ENCODE results near the gene ALAS1. TPM values are rescaled to one million over a fixed set of nuclear protein-coding genes. Genes with fewer than 3 reads are reported as not detected.

ALAS1 gene
- total RNA-seq, 2 donors from 2014 or later: 133 to 147 TPM

DNA sequence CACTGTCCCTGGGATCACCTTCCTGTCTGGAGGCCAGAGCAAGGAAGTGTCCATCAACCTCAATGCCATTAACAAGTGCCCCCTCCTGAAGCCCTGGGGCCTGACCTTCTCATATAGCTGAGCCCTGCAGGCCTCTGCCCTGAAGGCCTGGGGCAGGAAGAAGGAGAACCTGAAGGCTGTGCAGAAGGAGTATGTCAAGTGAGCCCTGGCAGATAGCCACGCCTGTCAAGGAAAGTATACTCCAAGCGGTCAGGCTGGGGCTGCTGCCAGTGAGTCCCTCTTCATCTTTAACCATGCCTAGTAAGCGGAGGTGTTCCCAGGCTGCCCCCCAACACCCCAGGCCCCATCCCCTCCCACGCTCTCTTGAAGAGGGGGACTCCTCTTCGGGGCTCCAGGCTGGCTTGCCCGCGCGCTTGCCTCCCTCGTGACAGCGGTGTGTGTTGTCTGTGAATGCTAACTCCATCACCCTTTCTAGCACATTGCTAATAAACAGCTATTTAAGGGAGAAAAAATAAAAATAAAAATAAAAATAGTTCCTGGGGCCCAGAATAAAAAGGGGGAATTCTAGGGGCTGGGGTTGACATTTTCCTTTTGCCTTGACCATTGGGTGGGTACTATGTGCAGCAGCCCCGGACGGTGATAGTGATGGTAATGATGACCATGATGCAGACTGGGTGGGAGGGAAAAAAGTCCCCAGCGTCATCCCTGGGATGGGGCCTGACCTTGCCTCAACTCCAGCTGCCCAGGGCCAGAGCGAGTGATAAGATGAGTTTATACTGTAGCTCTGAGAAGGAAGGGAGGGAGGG is 3.3 kb upstream of the ALAS1 start:
- intact Hi-C loops (cut with DNase I): loop anchor here in 1 of 2 donors (2.0 kb wide), 1 partner anchor 40 kb away; the partner anchor contains the start of gene POC1A
- ATAC-seq (peak in 1 of 2 donors; percentile 1), DNase-seq (peak; percentile 60)

DNA sequence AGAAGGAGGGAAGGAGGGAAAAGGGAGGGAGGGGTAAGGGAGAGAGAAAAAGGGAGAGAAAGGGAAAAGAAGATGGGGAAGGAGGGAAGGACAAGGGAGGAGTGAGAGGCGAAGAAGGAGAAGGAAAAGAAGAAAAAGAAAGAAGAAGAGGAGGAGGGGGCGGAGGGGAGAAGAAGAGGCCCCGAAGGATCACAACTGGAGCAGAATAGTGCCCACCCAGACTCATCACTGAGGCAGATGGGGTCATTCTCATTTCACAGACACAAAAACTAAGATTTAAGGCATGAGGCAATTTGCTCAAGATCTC is 2.7 kb upstream of the ALAS1 start:
- DNase-seq: no peak
- intact Hi-C loops (cut with DNase I): loop anchor here in 1 of 2 donors (2.0 kb wide), 1 partner anchor 40 kb away; the partner anchor contains the start of gene POC1A
- ATAC-seq: no peak

DNA sequence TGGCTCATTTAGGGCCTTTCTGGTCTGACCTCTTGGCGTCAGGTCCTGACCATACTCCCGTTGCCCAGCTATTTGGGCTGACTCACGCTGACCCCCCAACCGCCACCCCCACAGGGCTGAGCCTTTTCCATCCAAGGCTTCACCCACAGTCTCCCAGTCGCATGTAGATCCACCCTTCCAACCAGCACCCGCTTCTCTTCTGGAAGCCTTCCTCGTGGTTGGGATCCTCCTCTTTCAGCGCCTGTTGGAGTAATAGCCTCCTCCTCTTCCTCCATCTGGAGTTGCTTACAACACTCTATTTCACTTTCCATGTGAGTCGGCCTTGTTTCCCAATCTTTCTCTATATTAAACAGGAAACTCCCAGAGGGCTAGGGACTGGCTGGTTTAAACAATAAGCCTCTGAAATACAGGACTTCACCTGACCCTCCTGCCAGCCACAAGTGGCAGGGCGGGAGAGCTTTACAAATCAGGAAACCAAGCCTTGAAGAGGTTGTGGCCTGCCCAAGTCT is 2.1 kb upstream of the ALAS1 start:
- DNase-seq (peak; percentile 60), ATAC-seq (peak; percentile 24 to 25)
- intact Hi-C loops (cut with DNase I): loop anchor here in 1 of 2 donors (2.0 kb wide), 1 partner anchor 41 kb away; the partner anchor contains the start of gene POC1A

DNA sequence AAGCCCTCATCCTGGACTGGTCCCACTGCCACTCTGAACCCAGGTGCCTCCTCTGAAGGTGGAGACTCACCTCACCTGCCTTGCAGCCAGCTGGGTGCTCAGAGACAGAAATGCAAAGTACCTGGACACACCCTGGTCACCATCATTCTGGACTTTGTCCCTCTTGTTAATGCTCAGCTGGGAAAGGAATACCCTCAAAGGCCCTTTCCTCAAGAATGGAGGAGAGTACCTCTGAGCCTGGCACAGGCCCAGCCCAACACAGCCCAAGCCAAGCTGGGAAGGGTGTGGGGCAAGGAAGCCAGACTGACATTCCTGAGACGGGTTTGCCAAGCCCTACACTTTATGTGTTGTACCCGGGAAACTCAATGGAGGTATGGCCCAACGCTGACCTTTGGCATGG is 983 bp upstream of the ALAS1 start:
- DNase-seq (no peak), ATAC-seq (no peak)
- intact Hi-C loops (cut with DNase I): no loop called here

DNA sequence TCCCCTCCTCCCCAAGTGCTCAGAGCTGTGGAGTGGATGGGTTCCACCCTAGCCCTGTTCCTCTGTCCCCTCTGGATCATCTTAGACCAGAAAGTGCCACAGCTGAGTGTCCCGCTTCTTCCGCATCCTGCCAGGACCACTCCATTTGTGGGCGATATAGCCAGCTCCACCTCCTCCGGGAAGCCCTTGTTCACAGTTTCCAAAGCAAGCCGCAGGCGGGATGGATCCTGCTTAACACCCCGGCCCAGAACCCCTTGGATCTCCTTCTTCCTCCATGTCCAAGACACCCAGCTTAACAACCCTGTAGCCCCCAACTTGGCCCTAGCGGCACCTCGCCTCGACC is 490 bp upstream of the ALAS1 start:
- ATAC-seq (peak in 1 of 2 donors; percentile 3), DNase-seq (no peak)
- intact Hi-C loops (cut with DNase I): no loop called here

DNA sequence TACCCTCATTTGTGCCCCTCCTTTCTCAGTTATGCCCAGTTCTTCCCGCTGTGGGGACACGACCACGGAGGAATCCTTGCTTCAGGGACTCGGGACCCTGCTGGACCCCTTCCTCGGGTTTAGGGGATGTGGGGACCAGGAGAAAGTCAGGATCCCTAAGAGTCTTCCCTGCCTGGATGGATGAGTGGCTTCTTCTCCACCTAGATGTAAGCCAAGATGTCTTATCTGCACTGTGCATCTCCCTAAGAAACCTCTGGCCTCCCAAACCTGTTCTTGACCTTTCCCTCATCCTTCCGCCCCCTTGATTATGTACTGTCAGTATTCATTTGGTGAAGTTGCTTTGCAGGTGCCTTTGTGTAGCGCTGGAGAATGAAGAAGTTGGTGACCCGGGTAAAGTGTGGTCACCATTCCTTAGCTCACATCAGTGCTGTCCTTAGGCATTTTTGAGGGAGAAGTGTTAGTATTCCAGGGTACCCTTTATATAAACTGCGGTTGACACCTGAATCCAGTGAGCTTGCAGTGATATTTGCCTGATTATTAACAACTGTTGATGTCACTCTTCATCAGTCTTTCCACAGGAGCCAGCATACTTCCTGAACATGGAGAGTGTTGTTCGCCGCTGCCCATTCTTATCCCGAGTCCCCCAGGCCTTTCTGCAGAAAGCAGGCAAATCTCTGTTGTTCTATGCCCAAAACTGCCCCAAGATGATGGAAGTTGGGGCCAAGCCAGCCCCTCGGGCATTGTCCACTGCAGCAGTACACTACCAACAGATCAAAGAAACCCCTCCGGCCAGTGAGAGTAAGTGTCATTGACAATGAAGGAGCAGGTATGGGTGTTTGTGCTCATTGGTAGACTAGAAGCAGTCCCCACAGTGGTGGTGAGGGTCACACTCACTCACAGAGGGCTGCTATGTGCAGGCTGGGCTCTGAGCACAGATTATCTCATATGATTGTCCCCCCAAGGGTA is 966 bp downstream of the ALAS1 start:
- DNase-seq (no peak), ATAC-seq (no peak)
- intact Hi-C loops (cut with DNase I): no loop called here

DNA sequence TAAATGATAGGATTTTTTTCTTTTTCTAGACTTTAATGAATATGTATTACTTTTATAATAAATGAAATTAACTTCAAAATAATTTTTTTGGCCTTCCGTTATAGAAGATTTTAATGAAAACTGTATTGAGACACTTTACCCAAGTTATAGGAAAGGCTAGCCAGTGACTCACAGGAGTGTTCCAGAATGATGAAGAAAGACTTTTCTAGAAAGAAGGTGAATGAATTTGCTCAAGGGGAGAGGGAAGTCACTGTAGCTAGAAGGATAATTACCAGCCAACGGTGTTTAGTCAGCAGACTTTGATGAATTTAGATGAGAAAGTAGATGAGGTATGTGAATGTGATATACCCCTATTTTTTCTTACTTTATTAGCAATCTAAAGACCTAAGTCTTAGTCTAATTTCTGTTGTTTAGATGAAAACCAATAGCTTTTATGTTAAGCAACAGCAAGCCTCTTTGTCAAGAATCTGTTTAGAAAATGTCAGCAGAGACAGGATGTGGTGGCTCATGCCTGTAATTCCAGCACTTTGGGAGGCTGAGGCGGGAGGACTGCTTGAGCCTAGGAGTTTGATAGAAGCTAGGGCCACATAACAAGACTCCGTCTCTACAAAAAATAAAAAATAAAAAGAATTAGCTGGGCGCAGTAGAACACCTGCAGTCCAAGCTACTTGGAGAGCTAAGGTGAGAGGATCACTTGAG is 3.2 kb downstream of the ALAS1 start:
- intact Hi-C loops (cut with DNase I): no loop called here
- DNase-seq: no peak
- no peak for ATAC-seq

DNA sequence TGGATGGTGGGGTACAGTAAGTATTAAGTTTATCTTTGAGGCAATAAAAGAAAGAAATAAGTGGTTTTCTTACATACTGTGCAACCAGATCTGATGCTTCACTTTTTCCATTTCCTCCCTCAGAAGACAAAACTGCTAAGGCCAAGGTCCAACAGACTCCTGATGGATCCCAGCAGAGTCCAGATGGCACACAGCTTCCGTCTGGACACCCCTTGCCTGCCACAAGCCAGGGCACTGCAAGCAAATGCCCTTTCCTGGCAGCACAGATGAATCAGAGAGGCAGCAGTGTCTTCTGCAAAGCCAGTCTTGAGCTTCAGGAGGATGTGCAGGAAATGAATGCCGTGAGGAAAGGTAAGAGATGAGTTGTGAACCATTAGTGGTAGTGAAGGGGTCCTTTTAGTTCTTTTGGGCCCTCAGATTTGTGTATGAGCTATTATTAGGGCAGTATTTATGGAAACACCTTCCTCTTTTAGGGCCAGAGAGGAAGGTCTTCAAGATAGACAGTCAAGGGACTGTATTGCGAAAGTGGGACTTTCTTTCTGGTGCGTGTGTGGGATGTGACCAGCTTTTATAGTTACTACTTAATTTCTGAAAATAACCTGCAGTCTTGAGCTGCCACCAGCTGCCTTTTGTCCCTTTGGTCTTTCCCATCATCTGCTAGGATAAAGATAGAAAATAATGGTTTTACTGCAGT is 4.6 kb downstream of the ALAS1 start:
- intact Hi-C loops (cut with DNase I): no loop called here
- ATAC-seq (no peak), DNase-seq (no peak)

DNA sequence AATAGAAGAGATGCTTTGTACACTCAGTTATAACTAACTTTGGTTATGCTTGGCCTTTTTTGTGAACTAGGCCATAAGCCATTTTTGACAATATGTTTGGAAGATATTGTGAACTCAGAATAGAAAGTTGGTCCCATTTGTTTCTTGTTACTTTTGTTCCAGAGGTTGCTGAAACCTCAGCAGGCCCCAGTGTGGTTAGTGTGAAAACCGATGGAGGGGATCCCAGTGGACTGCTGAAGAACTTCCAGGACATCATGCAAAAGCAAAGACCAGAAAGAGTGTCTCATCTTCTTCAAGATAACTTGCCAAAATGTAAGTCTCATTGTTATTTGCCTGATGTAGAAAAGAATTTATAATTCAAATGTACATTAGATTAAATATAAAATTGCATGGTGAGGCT is 5.7 kb downstream of the ALAS1 start:
- intact Hi-C loops (cut with DNase I): no loop called here
- DNase-seq (no peak), ATAC-seq (no peak)

DNA sequence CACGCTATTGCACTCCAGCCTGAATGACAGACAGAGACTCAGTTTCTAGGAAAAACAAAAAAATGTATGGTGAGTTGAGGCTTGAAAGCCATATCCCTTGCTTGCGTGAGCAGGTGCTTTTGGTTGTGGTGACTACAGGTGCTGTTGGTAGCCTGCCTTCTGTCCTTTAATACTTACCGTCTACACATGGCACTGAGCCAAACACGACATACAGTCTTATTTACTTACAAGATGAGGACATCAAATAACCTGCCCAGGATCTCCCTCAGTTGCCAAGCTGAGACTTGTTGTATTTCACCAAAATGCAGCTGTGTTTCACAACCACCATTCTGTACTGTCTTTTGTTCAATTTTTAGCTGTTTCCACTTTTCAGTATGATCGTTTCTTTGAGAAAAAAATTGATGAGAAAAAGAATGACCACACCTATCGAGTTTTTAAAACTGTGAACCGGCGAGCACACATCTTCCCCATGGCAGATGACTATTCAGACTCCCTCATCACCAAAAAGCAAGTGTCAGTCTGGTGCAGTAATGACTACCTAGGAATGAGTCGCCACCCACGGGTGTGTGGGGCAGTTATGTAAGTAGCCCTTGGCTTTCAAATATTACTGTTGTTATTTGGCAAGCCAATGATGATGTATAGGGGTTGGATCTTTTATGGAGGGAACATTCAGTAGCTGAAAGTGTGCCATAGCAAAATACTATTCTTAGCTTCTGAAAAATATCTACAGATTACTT is 6.5 kb downstream of the ALAS1 start:
- intact Hi-C loops (cut with DNase I): no loop called here
- DNase-seq: no peak
- ATAC-seq: no peak

DNA sequence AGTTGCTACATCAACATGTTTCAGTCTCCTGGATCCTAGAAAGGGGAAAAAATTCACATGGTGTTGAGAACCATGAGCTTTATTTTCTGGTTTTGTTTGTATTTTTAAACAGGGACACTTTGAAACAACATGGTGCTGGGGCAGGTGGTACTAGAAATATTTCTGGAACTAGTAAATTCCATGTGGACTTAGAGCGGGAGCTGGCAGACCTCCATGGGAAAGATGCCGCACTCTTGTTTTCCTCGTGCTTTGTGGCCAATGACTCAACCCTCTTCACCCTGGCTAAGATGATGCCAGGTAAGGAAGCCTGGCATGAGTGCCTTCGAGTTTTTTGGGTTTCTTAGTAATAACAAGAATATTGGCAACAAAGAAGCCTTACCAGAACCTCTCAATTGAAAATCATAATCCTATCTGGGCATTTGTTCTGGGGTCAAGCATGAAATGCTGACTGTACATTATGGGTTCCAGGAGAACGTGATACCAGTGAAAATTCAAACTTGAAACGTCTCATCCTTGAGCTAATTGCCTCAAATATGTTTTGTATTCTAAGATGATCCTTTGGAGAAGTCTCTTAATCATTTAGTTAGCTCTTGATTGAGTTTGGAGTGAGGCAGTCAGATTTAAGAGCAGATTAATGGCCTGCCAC is 7.9 kb downstream of the ALAS1 start:
- ATAC-seq (no peak), DNase-seq (no peak)
- intact Hi-C loops (cut with DNase I): no loop called here

DNA sequence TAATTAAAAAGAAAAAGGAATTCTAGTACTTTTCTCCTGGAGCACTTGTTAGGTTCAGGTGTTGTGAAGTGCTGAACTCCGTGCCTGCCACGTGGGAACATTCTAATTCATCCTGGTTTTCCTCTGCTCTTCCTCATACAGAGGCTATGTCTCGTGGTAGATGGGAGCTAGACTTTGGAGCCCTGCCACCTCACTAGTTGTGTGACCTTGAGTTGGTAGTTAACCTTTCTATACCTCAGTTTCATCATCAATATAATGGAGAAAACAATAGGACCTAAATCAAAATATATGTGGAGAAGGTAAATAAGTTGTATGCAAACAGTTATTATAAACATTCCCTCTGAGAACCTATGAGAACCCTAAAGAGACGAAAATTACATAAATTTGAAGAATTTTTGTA is 10.6 kb downstream of the ALAS1 start:
- intact Hi-C loops (cut with DNase I): no loop called here
- ATAC-seq (no peak), DNase-seq (no peak)

DNA sequence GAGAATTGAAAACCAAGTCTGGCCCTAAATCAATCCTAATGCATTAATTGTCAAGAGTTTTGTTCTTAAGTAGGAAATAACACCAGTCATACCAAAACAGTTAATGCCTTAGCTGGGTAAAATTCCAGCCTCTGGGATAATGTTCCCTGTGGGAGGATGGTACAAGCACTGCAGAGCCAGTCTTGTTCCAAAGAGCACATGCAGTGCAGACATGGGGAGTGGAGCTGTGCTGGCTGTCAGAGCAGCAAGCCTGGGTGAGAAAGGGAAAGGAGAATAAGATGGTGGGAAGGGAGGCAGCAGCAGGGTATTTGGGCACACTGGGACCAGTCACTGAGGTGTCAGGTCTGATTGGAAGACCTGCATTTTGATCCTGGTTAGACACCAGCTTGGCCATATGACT is 12.1 kb downstream of the ALAS1 start:
- intact Hi-C loops (cut with DNase I): loop anchor here in 1 of 2 donors (10.0 kb wide), 1 partner anchor 205 kb away; no protein-coding TSS in a partner anchor
- DNase-seq: no peak
- no peak for ATAC-seq

DNA sequence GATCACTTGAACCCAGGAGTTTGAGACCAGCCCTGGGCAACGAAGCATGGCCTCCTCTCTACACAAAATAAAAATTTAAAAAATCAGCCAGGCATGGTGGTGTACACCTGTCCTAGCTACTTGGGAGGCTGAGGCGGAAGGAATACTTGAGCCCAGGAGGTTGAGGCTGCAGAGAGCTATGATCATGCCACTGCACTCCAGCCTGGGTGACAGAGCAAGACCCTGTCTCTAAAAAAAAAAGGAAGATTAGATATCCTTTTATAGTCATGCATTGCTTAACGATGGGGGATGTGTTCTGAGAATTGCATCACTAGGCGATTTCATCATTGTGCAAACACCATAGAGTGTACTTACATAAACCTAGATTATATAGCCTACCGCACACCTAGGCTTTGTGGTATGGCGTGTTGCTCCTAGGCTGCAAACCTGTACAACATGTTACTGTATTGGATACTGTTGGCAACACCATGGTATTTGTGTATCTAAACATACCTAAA is 12.6 kb downstream of the ALAS1 start:
- ATAC-seq (peak; percentile 39 to 50), DNase-seq (no peak)
- intact Hi-C loops (cut with DNase I): loop anchor here in 1 of 2 donors (10.0 kb wide), 1 partner anchor 206 kb away; no protein-coding TSS in a partner anchor

DNA sequence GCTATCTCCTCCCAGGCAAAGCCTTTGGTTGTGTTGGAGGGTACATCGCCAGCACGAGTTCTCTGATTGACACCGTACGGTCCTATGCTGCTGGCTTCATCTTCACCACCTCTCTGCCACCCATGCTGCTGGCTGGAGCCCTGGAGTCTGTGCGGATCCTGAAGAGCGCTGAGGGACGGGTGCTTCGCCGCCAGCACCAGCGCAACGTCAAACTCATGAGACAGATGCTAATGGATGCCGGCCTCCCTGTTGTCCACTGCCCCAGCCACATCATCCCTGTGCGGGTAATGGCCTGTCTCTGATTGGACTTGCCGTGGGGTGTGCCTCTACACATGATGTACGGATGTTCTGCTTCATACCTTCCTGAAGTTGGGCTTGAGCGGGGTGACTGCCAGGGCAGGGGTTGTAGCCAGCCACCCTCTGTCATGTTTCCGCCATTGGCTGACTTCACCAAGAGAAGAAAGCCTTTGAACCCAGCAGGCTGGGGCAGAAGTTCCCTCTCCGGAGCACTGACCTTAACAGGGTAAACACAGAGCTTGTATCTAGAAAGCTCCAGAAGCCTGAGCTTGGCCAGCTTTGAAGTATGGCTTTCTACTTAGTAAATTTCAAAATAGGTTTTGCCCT is 13.4 kb downstream of the ALAS1 start:
- DNase-seq: no peak
- ATAC-seq: no peak
- intact Hi-C loops (cut with DNase I): loop anchor here in 1 of 2 donors (10.0 kb wide), 1 partner anchor 207 kb away; no protein-coding TSS in a partner anchor

DNA sequence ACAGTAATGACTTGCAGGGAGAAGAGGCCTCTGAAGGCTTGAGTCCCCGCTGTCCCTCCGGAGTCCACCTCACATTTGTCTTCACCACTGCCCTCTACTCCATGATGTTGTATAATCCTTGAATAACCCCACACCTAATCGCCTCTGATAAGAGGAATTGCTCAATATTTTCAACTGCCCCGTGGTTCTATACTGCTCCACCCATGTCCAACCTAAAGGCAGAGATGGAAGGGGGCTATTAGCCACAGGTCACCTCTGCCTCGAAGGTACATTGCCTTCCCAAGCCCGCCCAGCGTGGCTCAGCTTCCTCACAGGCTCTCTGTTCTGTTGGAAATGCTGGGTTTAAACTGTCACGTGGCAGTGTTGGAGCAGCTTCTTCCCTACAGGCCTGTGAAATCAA is 15.0 kb downstream of the ALAS1 start:
- ATAC-seq (no peak), DNase-seq (no peak)
- intact Hi-C loops (cut with DNase I): loop anchor here in 1 of 2 donors (10.0 kb wide), 1 partner anchor 208 kb away; no protein-coding TSS in a partner anchor

DNA sequence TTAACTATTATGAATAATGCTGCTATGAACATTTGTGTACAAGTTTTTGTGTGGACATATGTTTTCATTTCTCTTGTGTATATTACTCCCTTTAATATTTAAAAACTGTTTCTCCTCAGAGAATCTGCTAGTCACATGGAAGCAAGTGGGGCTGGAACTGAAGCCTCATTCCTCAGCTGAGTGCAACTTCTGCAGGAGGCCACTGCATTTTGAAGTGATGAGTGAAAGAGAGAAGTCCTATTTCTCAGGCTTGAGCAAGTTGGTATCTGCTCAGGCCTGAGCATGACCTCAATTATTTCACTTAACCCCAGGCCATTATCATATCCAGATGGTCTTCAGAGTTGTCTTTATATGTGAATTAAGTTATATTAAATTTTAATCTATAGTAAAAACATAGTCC is 15.9 kb downstream of the ALAS1 start:
- intact Hi-C loops (cut with DNase I): loop anchor here in 1 of 2 donors (10.0 kb wide), 1 partner anchor 209 kb away; no protein-coding TSS in a partner anchor

More for the DNA sequence above, 15.9 kb downstream of the ALAS1 start:
- ATAC-seq (no peak), DNase-seq (no peak)
